OCI-LY1 (cell line): ENCODE results near the gene IL1RAP.

Experiments used
- H2AFZ ChIP-seq: fragments of 200-600 bp; sonication (generic), shearing (Covaris generic); 2 replicates; pipeline ENCODE4 v1.6.0; 2014; ENCODE audit warnings: antibody characterized with exemption, mild to moderate bottlenecking, low read length
- H3F3A ChIP-seq: fragments of 200-600 bp; sonication (generic), shearing (Covaris generic); 2 replicates; pipeline ENCODE4 v1.6.0; 2014; ENCODE audit warnings: mild to moderate bottlenecking, antibody characterized with exemption, low read length, moderate library complexity; ENCODE audit not compliant: insufficient read depth
- H3K27ac ChIP-seq: fragments of 200-600 bp; sonication (generic); 2 replicates; pipeline ENCODE4 v1.5.1; 2014; ENCODE audit warnings: low read length, mixed run types, mild to moderate bottlenecking, low read depth; ENCODE audit not compliant: poor library complexity, severe bottlenecking
- H3K27me3 ChIP-seq: fragments of 200-600 bp; sonication (generic); 2 replicates; pipeline ENCODE4 v1.6.0; 2014; ENCODE audit warnings: antibody characterized with exemption, mild to moderate bottlenecking, low read length, moderate library complexity; ENCODE audit not compliant: insufficient read depth
- H3K36me3 ChIP-seq: fragments of 200-600 bp; sonication (generic); 2 replicates; pipeline ENCODE4 v1.6.1; 2014; ENCODE audit warnings: mild to moderate bottlenecking, antibody characterized with exemption, low read length, moderate library complexity, mixed read lengths; ENCODE audit not compliant: insufficient read depth
- H3K4me1 ChIP-seq: fragments of 200-600 bp; sonication (generic); 2 replicates; pipeline ENCODE4 v1.5.1; 2014; ENCODE audit warnings: mild to moderate bottlenecking, low read length, moderate library complexity; ENCODE audit not compliant: insufficient read depth, severe bottlenecking
- H3K4me2 ChIP-seq: fragments of 200-600 bp; sonication (generic), shearing (Covaris generic); 2 replicates; pipeline ENCODE4 v1.6.1; 2014; ENCODE audit warnings: low read length
- H3K4me3 ChIP-seq: fragments of 200-600 bp; sonication (generic); 2 replicates; pipeline ENCODE4 v1.5.1; 2014; ENCODE audit warnings: low read length, low read depth, mild to moderate bottlenecking, mixed read lengths; ENCODE audit not compliant: poor library complexity, severe bottlenecking
- H3K79me2 ChIP-seq: fragments of 200-600 bp; shearing (Covaris generic); 2 replicates; pipeline ENCODE4 v1.6.1; 2016; ENCODE audit warnings: mixed run types, low read length, mixed read lengths; ENCODE audit not compliant: insufficient read depth
- H3K9ac ChIP-seq: fragments of 200-600 bp; sonication (generic), shearing (Covaris generic); 2 replicates; pipeline ENCODE4 v1.6.1; 2014; ENCODE audit warnings: mild to moderate bottlenecking, low read length, mixed read lengths
- H3K9me2 ChIP-seq: fragments of 200-600 bp; sonication (generic), shearing (Covaris generic); 2 replicates; pipeline ENCODE4 v1.6.1; 2014; ENCODE audit warnings: low read depth, mild to moderate bottlenecking, low read length, mixed read lengths
- H3K9me3 ChIP-seq: fragments of 200-600 bp; shearing (Covaris generic); 2 replicates; pipeline ENCODE4 v1.6.1; 2014; ENCODE audit warnings: low read length, mixed read lengths
- H4K20me1 ChIP-seq: fragments of 200-600 bp; sonication (generic), shearing (Covaris generic); 2 replicates; pipeline ENCODE4 v1.6.0; 2016; ENCODE audit warnings: mild to moderate bottlenecking, low read length; ENCODE audit not compliant: insufficient read depth
- CTCF ChIP-seq: fragments of 200-600 bp; sonication (generic), shearing (Covaris generic); IDR thresholded peaks from 2 replicates; pipeline ENCODE4 v1.5.1; 2017; ENCODE audit warnings: mild to moderate bottlenecking, antibody characterized with exemption, low read length, moderate library complexity, mixed read lengths
- EZH2 ChIP-seq: fragments of 200-600 bp; sonication (generic), shearing (Covaris generic); IDR thresholded peaks from 2 replicates; pipeline ENCODE4 v1.8.0; 2017; ENCODE audit warnings: borderline replicate concordance, mixed run types, mild to moderate bottlenecking, antibody characterized with exemption, low read length, moderate library complexity, mixed read lengths

IL1RAP gene

GRCh38 chr3:190504354-190505125, 9.3 kb upstream of the IL1RAP start:
- TF ChIP-seq CTCF, result 0 out of 2 replicates have a peak, but pooled peaks have one; percentile 20
- no peak for TF ChIP-seq EZH2
- Histone ChIP-seq H3K9me2 (no peaks in the 10 kb centered on the region), H3K4me1 (no peaks in the 10 kb centered on the region), H3K27me3 (no peaks in the 10 kb centered on the region), H3K36me3 (no peaks in the 10 kb centered on the region), H3K27ac (no peak overlapping the region), H3F3A (no peaks in the 10 kb centered on the region), H2AFZ (no peak overlapping the region), H3K9me3 (no peaks in the 10 kb centered on the region), H3K4me3 (no peak overlapping the region), H4K20me1 (no peaks in the 10 kb centered on the region), H3K4me2 (no peak overlapping the region), H3K9ac (no peak overlapping the region), H3K79me2 (no peaks in the 10 kb centered on the region)

GRCh38 chr3:190505381-190506003, 8.4 kb upstream of the IL1RAP start:
- Histone ChIP-seq H3K4me3 (no peak overlapping the region), H3K9ac (no peak overlapping the region), H3K4me2 (no peak overlapping the region), H3K4me1 (no peaks in the 10 kb centered on the region), H3K36me3 (no peaks in the 10 kb centered on the region), H3K79me2 (no peaks in the 10 kb centered on the region), H3K27me3 (no peaks in the 10 kb centered on the region), H3F3A (no peaks in the 10 kb centered on the region), H2AFZ (no peak overlapping the region), H3K9me2 (no peaks in the 10 kb centered on the region), H4K20me1 (no peaks in the 10 kb centered on the region), H3K27ac (no peak overlapping the region), H3K9me3 (no peaks in the 10 kb centered on the region)
- no peak for TF ChIP-seq EZH2
- TF ChIP-seq CTCF, result no peak

- no peaks in the 10 kb centered on the region for H3K4me1 ChIP-seq
- no peaks in the 10 kb centered on the region for H3K36me3 ChIP-seq
- H3F3A ChIP-seq, result no peaks in the 10 kb centered on the region
- no peaks in the 10 kb centered on the region for H3K9me2 ChIP-seq
- H4K20me1 ChIP-seq, result no peaks in the 10 kb centered on the region
- H3K27me3 ChIP-seq, result no peaks in the 10 kb centered on the region
- TF ChIP-seq EZH2, result no peak
- no peak for TF ChIP-seq CTCF
- H3K27ac ChIP-seq, result no peak overlapping the region
- no peaks in the 10 kb centered on the region for H3K79me2 ChIP-seq
- no peak overlapping the region for H3K4me3 ChIP-seq
- no peak overlapping the region for H2AFZ ChIP-seq
- no peak overlapping the region for H3K4me2 ChIP-seq
- no peak overlapping the region for H3K9ac ChIP-seq
- H3K9me3 ChIP-seq, result no peaks in the 10 kb centered on the region
Observed at GRCh38 chr3:190506271-190506670, 7.6 kb upstream of the IL1RAP start.
